Erythroblast (primary cell): Measurements from ENCODE around the gene B3GAT2.

Experiments
- DNase-seq, 2 experiments: peaks; one replicate each; lab custom pipeline; 2025; lab: John Stamatoyannopoulos, UW
- GATA1 ChIP-seq: IDR thresholded peaks from 2 replicates; pipeline ENCODE4 v1.6.1; 2011; ENCODE audit warnings: low read depth, mild to moderate bottlenecking, control low read depth, low read length, moderate library complexity
- POLR2A ChIP-seq: IDR thresholded peaks from 2 replicates; pipeline ENCODE4 v1.6.1; 2011; ENCODE audit warnings: mild to moderate bottlenecking, low read length

Gene B3GAT2

GRCh38 chr6:70844301-70844700, 112.6 kb downstream of the B3GAT2 start:
- no peak for DNase-seq
- TF ChIP-seq POLR2A (no peak), GATA1 (no peak)

- no peak for DNase-seq
Observed at GRCh38 chr6:70843328-70843918, 113.4 kb downstream of the B3GAT2 start.

DNA sequence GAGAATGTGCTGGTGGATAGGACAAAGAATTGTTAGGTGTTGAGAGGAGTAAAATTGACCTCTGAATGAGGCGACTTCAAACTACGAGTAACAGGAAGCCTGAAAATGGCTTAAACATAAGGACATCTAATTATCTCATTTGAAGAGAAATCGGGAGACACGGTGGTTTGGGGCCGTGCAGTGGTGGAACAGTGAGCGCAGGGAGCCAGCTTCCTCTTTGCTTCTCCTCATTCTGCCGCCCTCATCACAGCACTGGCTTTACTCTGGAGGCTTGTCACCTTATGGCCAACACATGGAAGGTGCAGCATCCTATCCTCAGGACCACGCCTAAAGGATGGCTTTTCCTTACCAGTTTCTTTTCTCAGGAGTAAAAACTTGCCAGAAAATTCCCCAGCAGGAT, 114.3 kb downstream of the B3GAT2 start:
- TF ChIP-seq GATA1 = no peak
- TF ChIP-seq POLR2A = no peak

More at GRCh38 chr6:70843328-70843918, 113.4 kb downstream of the B3GAT2 start:
- no peak for TF ChIP-seq POLR2A
- TF ChIP-seq GATA1 = no peak

DNA sequence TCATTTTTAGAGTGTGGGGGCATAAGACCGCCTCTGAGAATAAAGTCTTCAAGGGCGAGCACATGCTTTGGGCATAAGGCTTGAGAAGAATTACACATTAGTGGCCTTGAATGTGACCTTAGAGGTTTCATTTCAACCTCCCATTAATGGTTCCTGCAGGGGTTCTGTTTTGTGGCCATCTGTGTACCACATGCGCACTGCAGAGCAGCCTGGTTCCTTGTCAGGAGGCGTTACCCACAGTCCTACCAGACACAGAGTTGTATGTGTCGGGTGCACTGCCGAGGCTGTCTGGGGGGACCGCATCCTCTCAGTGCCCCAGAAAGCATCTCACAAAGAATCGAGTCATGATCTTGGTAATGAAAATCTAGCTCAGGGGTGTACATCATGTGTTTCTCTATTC, 115.7 kb downstream of the B3GAT2 start:
- TF ChIP-seq POLR2A (no peak), GATA1 (no peak)
- no peak for DNase-seq

More for the DNA sequence above, 114.3 kb downstream of the B3GAT2 start:
- no peak for DNase-seq

GRCh38 chr6:70839286-70840266, 117.3 kb downstream of the B3GAT2 start:
- TF ChIP-seq POLR2A (no peak), GATA1 (no peak)
- DNase-seq = peak; percentile 27 to 42

DNA sequence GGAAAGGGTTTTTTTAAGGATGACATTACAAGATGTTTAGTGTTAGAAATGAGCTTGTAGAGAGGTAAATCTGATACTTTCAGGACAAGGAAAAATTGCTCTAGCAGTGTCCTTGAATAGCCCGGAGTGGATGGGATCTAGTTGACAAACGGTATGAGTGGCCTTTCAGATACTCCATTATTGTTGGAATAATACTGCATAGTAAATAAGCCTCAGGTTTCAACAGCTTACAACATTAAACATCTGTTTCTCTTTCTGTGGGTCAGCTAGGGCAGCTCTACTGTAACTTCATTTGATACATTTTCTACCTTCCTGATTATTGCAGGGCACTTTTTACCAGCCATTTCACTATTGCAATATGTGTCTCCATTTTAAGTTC, 118.0 kb downstream of the B3GAT2 start:
- no peak for DNase-seq
- no peak for TF ChIP-seq POLR2A
- TF ChIP-seq GATA1 = no peak

DNA sequence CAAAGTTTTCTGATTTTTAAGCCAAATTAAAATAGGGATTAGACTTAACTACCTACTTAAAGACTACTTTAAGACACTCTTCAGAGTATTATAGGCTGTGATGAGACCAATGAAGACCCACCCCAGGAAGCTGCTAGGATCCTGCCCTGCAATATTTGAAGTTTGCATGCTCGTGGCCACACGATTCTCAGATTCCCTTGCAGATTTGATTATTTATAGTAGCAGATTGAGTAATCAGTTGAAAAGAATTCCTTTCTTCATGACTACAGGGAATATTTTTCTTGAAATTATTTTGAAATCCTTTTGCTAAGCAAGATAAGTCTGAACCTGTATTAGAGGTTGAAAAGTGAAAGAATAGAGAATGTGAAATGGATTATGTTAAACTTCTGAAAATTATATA, 122.3 kb downstream of the B3GAT2 start:
- TF ChIP-seq POLR2A = no peak
- no peak for TF ChIP-seq GATA1
- DNase-seq = no peak

- TF ChIP-seq POLR2A = no peak
- no peak for TF ChIP-seq GATA1
- DNase-seq = no peak
Observed at GRCh38 chr6:70831427-70831826, 125.4 kb downstream of the B3GAT2 start.

GRCh38 chr6:70823651-70824050, 133.2 kb downstream of the B3GAT2 start:
- no peak for DNase-seq
- TF ChIP-seq POLR2A (no peak), GATA1 (no peak)

- TF ChIP-seq GATA1 (no peak), POLR2A (no peak)
- no peak for DNase-seq
Observed at GRCh38 chr6:70821751-70822150, 135.1 kb downstream of the B3GAT2 start.

DNA sequence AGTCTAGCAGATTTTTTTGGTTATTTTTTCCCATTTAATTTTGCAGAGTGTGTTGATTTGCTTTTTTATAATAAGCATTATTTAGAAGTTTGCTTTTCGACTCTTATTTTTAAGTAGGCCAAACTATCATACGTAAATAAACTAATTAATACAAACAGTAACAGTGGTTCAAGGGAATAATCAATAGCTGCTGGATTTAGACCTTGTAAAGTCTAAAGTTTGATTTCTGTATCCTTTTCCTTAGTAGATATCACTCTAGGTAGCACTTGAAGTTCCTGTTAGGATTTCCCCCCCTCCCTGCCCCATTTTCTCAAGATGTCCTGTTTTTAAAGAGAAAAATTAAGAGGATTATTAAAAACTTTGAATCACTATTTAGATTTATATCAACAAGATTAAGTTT, 136.1 kb downstream of the B3GAT2 start:
- no peak for DNase-seq
- TF ChIP-seq GATA1 (no peak), POLR2A (no peak)

DNA sequence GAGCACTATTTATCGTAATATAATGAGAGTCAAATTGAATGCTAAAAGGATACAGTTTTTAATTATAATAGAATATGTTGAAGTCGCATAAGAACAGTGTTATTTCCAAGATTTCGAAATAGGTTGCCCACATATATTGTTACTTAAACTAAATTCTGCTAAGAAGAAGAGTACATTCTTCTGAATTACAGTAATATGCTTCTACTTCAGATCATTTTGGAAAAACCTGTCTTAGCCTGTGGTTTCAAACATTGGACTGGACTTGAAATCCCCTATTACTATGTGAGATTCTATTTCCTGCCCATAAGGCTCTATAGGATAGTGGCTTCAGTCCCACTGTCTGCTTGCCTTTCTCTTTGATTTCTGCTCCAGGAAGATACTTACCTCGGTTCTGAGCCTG, 137.2 kb downstream of the B3GAT2 start:
- no peak for DNase-seq
- no peak for TF ChIP-seq POLR2A

- TF ChIP-seq POLR2A (no peak), GATA1 (no peak)
- DNase-seq = no peak
Observed at GRCh38 chr6:70813885-70814284, 143.0 kb downstream of the B3GAT2 start.

- TF ChIP-seq POLR2A (no peak), GATA1 (no peak)
- DNase-seq = no peak
Observed at GRCh38 chr6:70811788-70812187, 145.1 kb downstream of the B3GAT2 start.
